GM18519 (cell line): ENCODE measurements around the gene ARF3.

Source experiments
- ATAC-seq: cut with Tn5 transposase; IDR thresholded peaks from one replicate; pipeline ENCODE4 v1.9.1; 2021; ENCODE audit warnings: mild to moderate bottlenecking, moderate library complexity; ENCODE audit not compliant: unreplicated experiment, low FRiP score

Gene ARF3

GRCh38 chr12:48957141-48958048 lies at the start of gene ARF3:
Gene ARF3, minus strand, starts transcription at chr12:48957487. Its CDS starts 16,392 bp downstream, at chr12:48941095.
- peak; percentile 82 for ATAC-seq

GRCh38 chr12:49000346-49000745 lies 43.1 kb upstream of the ARF3 start:
- no peak for ATAC-seq

GRCh38 chr12:48999371-49000131 lies 42.3 kb upstream of the ARF3 start, which contains the start of gene DDN:
Gene DDN, minus strand, starts transcription at chr12:48999375. Its CDS starts 88 bp downstream, at chr12:48999287.
- ATAC-seq: no peak

GRCh38 chr12:48998497-48999353 lies 41.4 kb upstream of the ARF3 start:
- ATAC-seq: no peak

GRCh38 chr12:48997719-48998496 lies 40.6 kb upstream of the ARF3 start:
- ATAC-seq: no peak

- ATAC-seq: no peak
These were observed 39.8 kb upstream of the ARF3 start for GRCh38 chr12:48996794-48997718.

- no peak for ATAC-seq
These were observed 38.0 kb upstream of the ARF3 start for GRCh38 chr12:48995086-48995879.

GRCh38 chr12:48994224-48995085 lies 37.2 kb upstream of the ARF3 start:
- no peak for ATAC-seq

- ATAC-seq: no peak
These were observed 36.5 kb upstream of the ARF3 start for GRCh38 chr12:48993787-48994186.

- ATAC-seq: no peak
These were observed 34.2 kb upstream of the ARF3 start for GRCh38 chr12:48991247-48992050.

GRCh38 chr12:48990552-48990951 lies 33.3 kb upstream of the ARF3 start:
- ATAC-seq: no peak

- ATAC-seq: no peak
These were observed 30.9 kb upstream of the ARF3 start for GRCh38 chr12:48988030-48988649.

- ATAC-seq: no peak
These were observed 29.5 kb upstream of the ARF3 start for GRCh38 chr12:48986720-48987291.

GRCh38 chr12:48985901-48986300 lies 28.6 kb upstream of the ARF3 start:
- ATAC-seq: no peak

GRCh38 chr12:48985475-48985897 lies 28.2 kb upstream of the ARF3 start:
- no peak for ATAC-seq
